GM23338 (cell line): ENCODE results near the gene SAMD8. TPM values are rescaled to one million over a fixed set of nuclear protein-coding genes. Genes with fewer than 3 reads are reported as not detected.
A peak's percentile ranks its signal among the peaks of the same experiment; 100 is the strongest.

ENCODE experiments used
- ATAC-seq: fragments of 200-7000 bp; cut with Tn5 transposase; 3 replicates; pipeline ENCODE4 v1.9.1; 2020
- DNase-seq: peaks from one replicate; pipeline ENCODE4 v3.0.0-alpha.2; 2015; ENCODE audit warnings: low spot score
- H2AFZ ChIP-seq: fragments of 200-600 bp; sonication (generic); 2 replicates; pipeline ENCODE4 v1.8.0; 2016; ENCODE audit warnings: antibody characterized with exemption, mild to moderate bottlenecking, moderate library complexity
- H3F3A ChIP-seq: fragments of 200-600 bp; sonication (generic); replicated peaks from 2 replicates; pipeline ENCODE4 v1.8.0; 2017; ENCODE audit warnings: antibody characterized with exemption, mixed run types, low read depth
- H3K27ac ChIP-seq: fragments of 200-600 bp; sonication (generic); 2 replicates; pipeline ENCODE4 v1.6.1; 2016; ENCODE audit warnings: low read depth
- H3K27me3 ChIP-seq: fragments of 200-600 bp; sonication (generic); 2 replicates; pipeline ENCODE4 v1.8.0; 2016; ENCODE audit warnings: mild to moderate bottlenecking, mixed run types, moderate library complexity; ENCODE audit not compliant: insufficient read depth
- H3K36me3 ChIP-seq: fragments of 200-600 bp; sonication (generic); 2 replicates; pipeline ENCODE4 v1.8.0; 2016; ENCODE audit warnings: mild to moderate bottlenecking; ENCODE audit not compliant: insufficient read depth
- H3K4me1 ChIP-seq: fragments of 200-600 bp; sonication (generic); 2 replicates; pipeline ENCODE4 v1.8.0; 2016; ENCODE audit warnings: mild to moderate bottlenecking, moderate library complexity; ENCODE audit not compliant: insufficient read depth
- H3K4me2 ChIP-seq: fragments of 200-600 bp; sonication (generic); 2 replicates; pipeline ENCODE4 v1.7.1; 2017; ENCODE audit warnings: mixed run types
- H3K4me3 ChIP-seq: fragments of 200-600 bp; sonication (generic); 2 replicates; pipeline ENCODE4 v1.6.1; 2016; ENCODE audit warnings: mixed run types
- H3K79me2 ChIP-seq: fragments of 200-600 bp; sonication (generic); replicated peaks from 2 replicates; pipeline ENCODE4 v1.8.0; 2017; ENCODE audit warnings: mild to moderate bottlenecking; ENCODE audit not compliant: insufficient read depth
- H3K9me2 ChIP-seq: fragments of 200-600 bp; sonication (generic); 2 replicates; pipeline ENCODE4 v1.8.0; 2017; ENCODE audit not compliant: insufficient read depth
- H4K20me1 ChIP-seq: fragments of 200-600 bp; sonication (generic); replicated peaks from 2 replicates; pipeline ENCODE4 v1.8.0; 2017; ENCODE audit warnings: mild to moderate bottlenecking; ENCODE audit not compliant: insufficient read depth
- H3K27ac Mint-ChIP-seq: 2 replicates; pipeline ENCODE4 v1.8.0; 2020; ENCODE audit warnings: inconsistent platforms, mild to moderate bottlenecking, moderate library complexity, mixed read lengths
- H3K27me3 Mint-ChIP-seq: 3 replicates; pipeline ENCODE4 v1.8.0; 2022; ENCODE audit warnings: low read depth, mild to moderate bottlenecking, moderate library complexity, mixed read lengths, inconsistent platforms; ENCODE audit not compliant: insufficient read depth, poor library complexity
- H3K36me3 Mint-ChIP-seq: 3 replicates; pipeline ENCODE4 v1.8.0; 2021; ENCODE audit warnings: low read depth, mild to moderate bottlenecking, inconsistent platforms, moderate library complexity, mixed read lengths
- H3K4me1 Mint-ChIP-seq: 3 replicates; pipeline ENCODE4 v1.8.0; 2020; ENCODE audit warnings: mild to moderate bottlenecking, inconsistent platforms, mixed read lengths
- H3K4me3 Mint-ChIP-seq: 3 replicates; pipeline ENCODE4 v1.8.0; 2021; ENCODE audit warnings: moderate library complexity, mild to moderate bottlenecking, inconsistent platforms, mixed read lengths
- H3K9me3 Mint-ChIP-seq: 3 replicates; pipeline ENCODE4 v1.8.0; 2020; ENCODE audit warnings: moderate library complexity, mild to moderate bottlenecking, inconsistent platforms, mixed read lengths
- CTCF ChIP-seq, 2 experiments: fragments of 200-600 bp in 1 of 2; sonication (generic) in 1 of 2; conservative IDR thresholded peaks; 2 replicates each; pipeline versions ENCODE4 v1.5.1 to v1.6.1; 2016 to 2017; ENCODE audit warnings: antibody characterized with exemption in 2 of 2, low read depth in 2 of 2, mild to moderate bottlenecking in 2 of 2, moderate library complexity in 1 of 2
- NANOG ChIP-seq: IDR thresholded peaks from 2 replicates; pipeline ENCODE4 v1.6.1; 2016; ENCODE audit warnings: antibody characterized with exemption, borderline replicate concordance
- REST ChIP-seq: IDR thresholded peaks from one replicate; pipeline ENCODE4 v1.6.1; 2018; ENCODE audit warnings: antibody characterized with exemption; ENCODE audit not compliant: unreplicated experiment
- STAT1 ChIP-seq: IDR thresholded peaks from one replicate; pipeline ENCODE4 v1.6.1; 2016; ENCODE audit warnings: antibody characterized with exemption; ENCODE audit not compliant: unreplicated experiment
- ZNF114 ChIP-seq: fragments of 250-450 bp; sonication (Bioruptor Pico); IDR thresholded peaks from 2 replicates; pipeline ENCODE4 v1.5.0; 2020; ENCODE audit warnings: mild to moderate bottlenecking, moderate library complexity
- ZNF331 ChIP-seq: fragments of 250-450 bp; sonication (Bioruptor Pico); IDR thresholded peaks from 2 replicates; pipeline ENCODE4 v1.5.0; 2020; ENCODE audit warnings: low read depth, mild to moderate bottlenecking, moderate library complexity
- ZNF462 ChIP-seq: fragments of 250-450 bp; sonication (Bioruptor Pico); IDR thresholded peaks from 2 replicates; pipeline ENCODE4 v1.5.0; 2020; ENCODE audit warnings: mild to moderate bottlenecking, moderate library complexity
- polyA plus RNA-seq: library from polyadenylated mRNA; unstranded; fragments of >200 nt; fragmentation: Nextera tagmentation; extraction: Ambion mirVana; gene quantifications from 2 replicates; pipeline ENCODE4 v1.2.1, GENCODE V29; 2016
- total RNA-seq: library from RNA; depleted of rRNA; stranded (reverse); fragments of >200 nt; shearing (Covaris generic); gene quantifications from 2 replicates; pipeline ENCODE4 v1.2.3, GENCODE V29; 2014

Gene SAMD8
- total and polyA plus RNA-seq, 2 experiments from 2014 or later = 7.8 to 28.4 TPM

DNA sequence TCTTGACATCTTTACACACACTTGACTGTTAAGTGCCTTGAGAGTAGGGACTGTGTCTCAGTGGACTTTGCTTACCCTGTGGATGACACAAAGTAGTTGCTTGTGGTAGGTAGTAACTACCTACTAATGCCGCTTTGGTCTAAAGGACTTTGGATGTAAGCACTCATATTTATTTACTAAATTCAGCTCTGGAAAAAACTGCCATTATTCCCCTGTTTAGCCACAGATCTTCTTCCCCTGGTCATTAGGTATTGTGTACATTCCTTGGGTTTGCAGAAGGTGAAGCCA is 96.3 kb downstream of the SAMD8 start:
- Histone ChIP-seq H3K4me3 (no peak overlapping the region), H2AFZ (no peak overlapping the region), H3K27ac (peak overlapping the region; percentile 55; the same call in 1 of the 2 replicates), H3K4me2 (no peak overlapping the region), H3K36me3 (peaks cover 1% of the 10 kb centered on the region; the same call in 1 of the 2 replicates), H3K9me2 (no peaks in the 10 kb centered on the region), H3F3A (0 out of 2 replicates have a peak, but pooled peaks cover 4% of the 10 kb centered on the region), H4K20me1 (peaks cover 3% of the 10 kb centered on the region), H3K4me1 (peaks cover 6% of the 10 kb centered on the region), H3K27me3 (no peaks in the 10 kb centered on the region), H3K79me2 (peaks cover 21% of the 10 kb centered on the region)
- Mint-ChIP-seq H3K4me1 (peaks cover 29% of the 10 kb centered on the region), H3K27ac (no peak overlapping the region), H3K4me3 (no peak overlapping the region), H3K9me3 (no peaks in the 10 kb centered on the region), H3K36me3 (peaks cover 18% of the 10 kb centered on the region), H3K27me3 (peaks cover 8% of the 10 kb centered on the region)
- DNase-seq (no peak), ATAC-seq (no peak)
- no peak for TF ChIP-seq STAT1

DNA sequence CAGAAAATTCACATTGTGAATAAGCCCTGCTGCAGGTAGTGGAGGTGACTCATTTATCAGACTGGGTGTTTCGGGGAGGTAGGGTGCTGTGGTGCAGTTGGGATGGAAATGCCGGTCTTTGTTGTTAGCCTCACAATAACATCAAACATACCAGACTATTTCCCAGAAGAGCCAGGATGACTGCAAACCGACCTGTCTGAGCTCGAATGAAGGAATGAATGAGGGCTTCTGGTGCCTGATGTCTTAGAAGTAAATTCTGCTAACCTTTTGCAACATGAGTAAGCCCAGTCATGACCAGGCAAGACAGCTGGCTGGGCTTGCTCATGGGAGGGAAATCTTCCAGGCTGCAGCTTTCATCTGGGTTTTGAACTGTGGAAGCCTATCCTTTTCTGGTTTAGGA is 96.7 kb downstream of the SAMD8 start:
- Histone ChIP-seq H3K36me3 (peaks cover 5% of the 10 kb centered on the region), H4K20me1 (peaks cover 6% of the 10 kb centered on the region), H3K27me3 (no peaks in the 10 kb centered on the region), H3K9me2 (no peaks in the 10 kb centered on the region), H2AFZ (no peak overlapping the region), H3K4me3 (no peak overlapping the region), H3K27ac (peak overlapping the region; percentile 55; the same call in 1 of the 2 replicates), H3K4me2 (no peak overlapping the region), H3K4me1 (peaks cover 6% of the 10 kb centered on the region), H3F3A (0 out of 2 replicates have a peak, but pooled peaks cover 8% of the 10 kb centered on the region), H3K79me2 (peaks cover 25% of the 10 kb centered on the region)
- ATAC-seq (no peak), DNase-seq (no peak)
- H3K9me3 Mint-ChIP-seq = no peaks in the 10 kb centered on the region
- H3K27ac Mint-ChIP-seq = no peak overlapping the region
- no peak overlapping the region for H3K4me3 Mint-ChIP-seq
- no peak for TF ChIP-seq ZNF331 (CRISPR knock-in tag)
- TF ChIP-seq ZNF114 (CRISPR knock-in tag) = no peak
- TF ChIP-seq STAT1 = no peak
- TF ChIP-seq REST = no peak
- no peak for TF ChIP-seq ZNF462
- TF ChIP-seq CTCF (conservative IDR thresholded peaks at IDR 0.05; ENCODE audit: low read depth in 2 of 2) = no peak
- no peak for TF ChIP-seq NANOG
- H3K4me1 Mint-ChIP-seq = peaks cover 29% of the 10 kb centered on the region
- H3K27me3 Mint-ChIP-seq = peaks cover 5% of the 10 kb centered on the region
- H3K36me3 Mint-ChIP-seq = peaks cover 22% of the 10 kb centered on the region
